Measurements from ENCODE around the gene TSPAN5.

Gene TSPAN5

GRCh38 chr4:98581126-98581525, 77.3 kb downstream of the TSPAN5 start:
- no peak for DNase-seq

- DNase-seq = no peak
Observed at GRCh38 chr4:98577956-98578355, 80.5 kb downstream of the TSPAN5 start.

DNA sequence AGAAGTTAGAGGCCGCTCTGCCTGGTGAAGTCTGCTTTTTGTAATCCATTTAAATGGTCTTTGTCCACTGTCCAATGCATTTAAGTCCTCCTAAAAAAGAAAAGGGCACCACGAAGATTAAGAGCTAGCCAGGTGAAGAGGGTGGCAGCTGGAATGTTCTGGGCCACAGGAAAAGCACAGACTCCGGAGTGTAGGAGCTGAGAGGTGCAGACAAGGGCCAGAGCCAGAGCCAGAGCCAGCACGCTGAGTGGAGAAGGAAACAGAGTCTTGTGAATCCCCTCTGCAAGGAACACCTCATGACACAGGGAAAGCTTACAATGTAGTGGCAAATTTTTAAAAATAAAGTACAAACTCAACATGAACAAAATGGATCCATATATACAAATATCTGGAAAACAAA, 83.6 kb downstream of the TSPAN5 start:
- DNase-seq = no peak

GRCh38 chr4:98573791-98574190, 84.6 kb downstream of the TSPAN5 start:
- no peak for DNase-seq

- DNase-seq = no peak
Observed at GRCh38 chr4:98572697-98573096, 85.7 kb downstream of the TSPAN5 start.

DNA sequence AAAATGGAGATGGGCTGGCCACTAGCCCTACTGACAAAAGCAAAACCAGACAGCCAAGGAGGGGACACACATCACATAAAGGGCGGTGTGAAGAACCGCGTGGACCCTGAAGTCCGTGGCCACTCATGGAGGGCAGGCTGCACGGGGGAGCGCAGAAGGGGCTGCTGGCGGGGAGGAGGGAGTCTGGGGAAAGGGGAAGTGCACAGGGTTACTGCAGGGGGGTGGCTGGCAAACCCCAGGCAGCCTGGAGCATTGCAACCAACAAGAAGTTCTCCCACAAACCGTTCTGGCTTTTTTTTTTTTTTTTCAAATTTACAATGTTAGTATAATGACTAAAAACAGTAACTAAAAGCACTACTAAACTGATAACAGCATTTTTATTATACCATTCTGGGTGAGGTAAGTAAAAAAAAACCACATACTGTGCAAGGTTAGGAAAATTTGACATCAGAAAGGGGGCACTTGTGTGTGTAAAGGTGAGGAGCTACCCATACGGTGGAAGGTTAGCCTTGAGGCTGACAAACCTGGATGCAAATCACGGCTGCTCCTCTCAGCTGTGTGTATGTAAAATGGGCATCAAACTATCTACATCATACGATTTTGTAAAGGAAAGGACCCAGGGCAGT, 87.1 kb downstream of the TSPAN5 start:
- no peak for DNase-seq

DNA sequence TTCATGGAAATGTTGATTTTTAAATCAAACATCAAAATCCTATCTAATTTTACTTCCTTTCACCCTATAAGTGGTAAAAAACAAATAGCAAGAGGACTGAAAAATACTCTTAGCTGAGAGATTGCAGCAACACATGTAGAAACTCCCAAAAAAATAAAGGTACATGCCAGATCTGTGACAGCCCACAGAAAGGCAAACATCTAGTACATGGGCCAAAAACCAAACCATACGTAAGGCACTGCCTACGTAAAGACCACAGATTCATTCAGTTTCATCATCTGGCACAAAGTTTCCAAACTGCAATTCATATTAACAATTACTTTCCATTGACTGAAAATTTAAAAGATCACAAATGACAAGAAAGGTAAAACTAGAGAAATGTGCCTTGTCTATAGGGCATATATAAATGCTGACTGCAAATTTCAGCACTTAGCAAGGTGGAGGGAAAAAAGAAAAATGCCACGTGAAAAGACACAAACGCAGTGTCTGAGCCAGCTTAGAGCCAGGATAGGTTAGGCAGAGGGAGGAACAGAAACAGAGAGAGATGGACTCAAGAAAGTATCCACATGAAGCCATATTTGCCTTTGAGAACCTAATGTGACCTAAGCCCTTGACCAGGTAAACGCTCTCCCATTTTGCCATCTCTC, 88.1 kb downstream of the TSPAN5 start:
- DNase-seq = no peak

DNA sequence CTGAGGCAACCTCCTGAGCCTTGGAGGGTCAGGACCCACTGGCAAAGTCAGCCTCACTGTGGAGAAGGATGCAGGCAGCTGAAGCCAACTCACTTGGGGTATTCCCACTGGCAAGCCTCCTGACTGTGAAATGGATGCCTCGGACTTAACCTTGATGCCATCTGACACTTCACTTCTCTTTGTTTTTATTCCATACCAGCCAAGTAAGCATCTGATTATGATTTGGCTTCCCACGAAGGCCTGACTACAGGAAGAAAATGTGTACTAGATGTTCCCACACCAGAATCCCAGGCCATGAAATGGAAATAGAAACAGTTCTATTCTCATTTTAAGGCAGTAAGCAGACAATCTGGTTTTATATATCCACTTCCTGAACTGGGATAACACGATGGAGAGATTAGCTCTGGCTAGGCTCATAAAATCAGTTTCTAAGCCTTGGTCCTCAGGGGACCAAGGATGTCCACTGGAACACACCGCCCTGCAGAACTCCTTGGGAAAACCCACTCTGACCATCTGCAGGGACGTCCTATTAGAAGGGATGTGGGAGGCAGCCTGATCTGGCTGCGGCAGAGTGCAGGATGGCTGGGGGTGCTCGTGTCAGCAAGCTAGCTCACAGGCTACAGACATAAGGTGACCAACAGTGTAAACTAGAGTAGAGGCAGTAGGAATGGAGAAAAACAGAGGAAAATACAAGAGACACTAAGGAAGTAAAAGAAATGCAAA, 89.3 kb downstream of the TSPAN5 start:
- no peak for DNase-seq

DNA sequence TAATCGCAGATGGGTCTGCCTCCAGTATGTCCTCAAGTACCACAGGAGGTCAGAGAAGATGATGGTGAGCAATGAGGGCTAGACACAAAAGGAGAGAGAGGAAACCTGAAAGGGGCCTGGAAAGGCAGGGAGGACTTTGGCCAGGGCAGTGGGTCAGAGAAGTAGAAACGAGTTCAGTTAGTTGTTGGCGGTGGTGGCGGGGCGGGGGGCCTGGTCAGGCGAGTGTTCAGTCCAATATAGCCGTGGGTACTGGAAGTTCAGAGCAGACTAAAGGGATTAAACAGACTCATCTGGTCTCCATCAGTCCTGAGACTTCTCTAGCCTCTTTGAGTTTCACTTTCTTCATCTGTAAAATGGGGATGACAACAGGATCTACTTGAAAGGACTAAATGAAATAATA, 90.8 kb downstream of the TSPAN5 start:
- DNase-seq = no peak

DNA sequence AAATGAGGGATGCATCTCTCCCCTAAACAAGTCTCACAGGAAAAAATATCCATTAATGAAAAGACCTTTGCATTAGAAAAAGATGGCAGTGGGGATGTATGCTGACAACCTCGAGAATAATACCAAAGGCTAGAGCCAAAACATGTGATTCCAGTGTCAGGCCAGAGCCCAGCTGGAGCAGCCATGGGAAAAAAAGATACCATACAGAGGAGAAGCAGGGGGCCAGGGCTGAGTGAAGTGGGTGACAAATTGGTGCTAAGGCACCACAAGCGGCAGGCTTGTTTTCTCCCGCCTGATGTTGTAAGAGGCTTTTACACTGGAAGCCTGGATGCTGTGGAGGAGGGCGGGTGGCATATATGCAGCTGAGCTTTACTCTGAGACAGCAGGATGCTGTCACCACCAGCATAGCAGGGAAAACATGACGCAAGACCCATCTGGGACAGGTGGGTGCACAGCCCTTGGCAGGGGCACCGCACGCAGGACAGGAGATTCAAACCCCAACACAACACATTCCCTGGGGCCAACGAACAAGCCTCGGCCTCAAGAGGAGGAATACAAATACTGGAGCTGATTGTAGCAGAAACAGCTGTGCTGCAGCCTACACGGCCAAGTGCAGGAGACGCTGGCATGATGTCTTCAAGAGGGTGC, 91.9 kb downstream of the TSPAN5 start:
- DNase-seq = no peak

DNA sequence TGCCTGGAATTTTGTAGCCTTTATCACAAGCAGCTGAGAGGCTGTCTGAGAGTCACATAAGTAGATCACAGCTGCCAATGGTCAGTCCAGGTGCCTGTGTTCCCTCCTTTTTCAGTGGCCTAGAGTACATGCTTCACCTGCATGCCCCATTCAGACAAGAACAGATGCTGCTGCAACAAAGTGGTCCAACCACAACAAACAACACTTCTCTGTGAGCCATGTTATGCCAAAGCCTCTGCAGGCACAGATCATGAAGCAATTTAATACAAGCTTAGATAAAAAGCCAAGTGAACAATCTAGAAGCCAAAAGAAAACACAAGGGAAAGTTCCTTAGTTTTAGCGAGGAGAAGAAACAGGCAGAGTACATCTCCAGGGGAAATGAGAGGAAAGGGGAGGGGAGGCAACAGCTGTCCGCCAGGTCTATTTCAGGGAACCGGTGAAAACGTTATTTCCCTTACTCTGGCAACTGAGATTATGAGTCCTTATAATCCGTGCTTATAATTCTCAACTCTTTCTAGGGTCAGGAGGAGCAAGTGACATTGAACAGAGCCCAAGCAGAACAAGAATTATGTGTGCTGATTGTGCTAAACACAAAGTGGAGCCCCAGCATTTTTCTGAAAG, 92.6 kb downstream of the TSPAN5 start:
- no peak for DNase-seq

GRCh38 chr4:98564852-98565251, 93.6 kb downstream of the TSPAN5 start:
- no peak for DNase-seq

- no peak for DNase-seq
Observed at GRCh38 chr4:98560321-98560720, 98.1 kb downstream of the TSPAN5 start.

- DNase-seq = no peak
Observed at GRCh38 chr4:98558471-98559169, 99.8 kb downstream of the TSPAN5 start.

DNA sequence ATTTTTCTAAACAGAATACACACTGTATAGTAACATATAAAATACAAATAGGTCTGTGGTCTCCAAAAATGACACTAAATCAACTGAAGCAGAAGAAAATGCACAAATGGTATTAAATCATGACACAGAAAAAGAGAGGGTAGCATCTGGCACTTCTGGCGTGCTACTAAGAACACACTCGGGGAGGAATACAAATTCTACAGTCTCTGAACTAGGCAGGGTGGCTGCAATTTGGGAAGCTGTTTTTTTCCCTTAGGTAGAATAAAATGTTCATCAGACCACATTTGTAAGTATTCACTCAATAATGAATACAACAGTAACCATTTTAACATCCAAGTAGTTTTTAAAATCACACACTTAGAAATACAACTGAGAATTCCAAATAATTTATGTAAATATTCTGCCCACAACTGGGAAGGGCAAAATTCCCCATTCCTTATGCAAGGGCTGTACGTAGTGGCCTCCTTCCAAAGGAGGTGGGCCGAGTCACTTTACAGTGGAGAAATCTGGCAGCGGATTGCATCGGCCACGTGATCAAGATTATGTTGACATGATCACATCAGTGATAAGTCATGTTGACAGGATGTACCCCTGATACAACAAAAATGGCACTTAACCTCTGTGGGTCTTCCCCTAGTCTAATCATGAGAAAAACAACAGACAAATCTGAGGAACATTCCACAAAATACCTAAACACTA, 101.1 kb downstream of the TSPAN5 start:
- no peak for DNase-seq

DNA sequence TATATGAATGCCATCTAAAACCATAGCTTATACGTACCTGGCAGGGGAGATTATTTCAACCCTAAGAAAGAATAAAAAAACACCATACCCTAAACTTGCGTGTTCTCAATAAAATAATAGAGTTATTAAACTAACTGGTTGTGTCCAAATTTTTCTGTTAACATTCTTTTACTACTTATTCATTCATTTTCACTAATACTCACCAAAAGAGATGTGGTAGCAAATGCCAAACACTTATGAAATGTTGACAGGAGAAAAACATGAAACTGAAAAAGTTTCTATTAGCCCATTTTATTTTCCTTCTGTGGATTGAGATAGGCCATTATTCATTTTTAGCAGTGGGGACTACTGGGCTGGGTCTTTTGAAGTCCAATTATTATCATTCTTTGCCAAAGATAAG, 102.0 kb downstream of the TSPAN5 start:
- DNase-seq = no peak

GRCh38 chr4:98555798-98556445, 102.5 kb downstream of the TSPAN5 start:
- DNase-seq = no peak

DNA sequence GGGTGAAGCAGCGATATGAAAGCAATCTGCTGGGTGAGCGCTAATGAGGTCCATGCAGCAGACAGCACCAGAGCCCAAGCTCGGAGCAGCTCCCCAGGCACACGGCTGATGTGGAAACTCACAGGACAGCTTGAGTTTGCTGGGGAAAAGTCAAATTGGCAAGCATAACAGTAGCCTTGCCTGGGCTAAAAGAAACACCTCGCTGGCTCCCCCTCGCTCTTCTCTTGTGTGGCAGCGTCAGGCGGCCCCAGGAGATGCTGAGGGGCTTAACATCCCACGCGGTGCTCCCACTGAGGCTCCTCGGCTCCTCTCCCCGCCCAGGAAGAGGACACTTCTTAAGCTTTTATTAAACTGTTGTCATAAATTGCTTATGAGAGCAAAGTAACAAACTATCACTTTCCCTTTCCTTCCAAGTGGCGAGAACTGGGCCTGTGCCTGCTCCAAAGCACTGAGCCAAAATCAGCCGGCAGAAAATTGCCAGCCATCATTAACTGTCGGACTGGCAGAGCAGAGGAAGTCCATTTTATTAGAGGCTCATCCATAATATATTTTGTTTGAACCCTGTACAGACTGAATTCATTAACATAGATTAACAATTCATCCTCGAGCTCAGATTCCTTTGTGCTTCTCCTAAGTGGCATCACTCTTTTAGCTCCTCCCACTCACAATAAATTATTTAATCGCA, 111.4 kb downstream of the TSPAN5 start:
- no peak for DNase-seq

GRCh38 chr4:98544818-98545414, 113.5 kb downstream of the TSPAN5 start:
- DNase-seq = no peak

- no peak for DNase-seq
Observed at GRCh38 chr4:98544141-98544817, 114.1 kb downstream of the TSPAN5 start.
